HG02678 (cell line): Measurements from ENCODE around the gene ZNF507.

ENCODE experiments used
- ATAC-seq: cut with Tn5 transposase; IDR thresholded peaks from one replicate; pipeline ENCODE4 v1.9.1; 2021; ENCODE audit warnings: mild to moderate bottlenecking, moderate library complexity; ENCODE audit not compliant: unreplicated experiment

ZNF507 gene

GRCh38 chr19:32339423-32339822, 6.0 kb upstream of the ZNF507 start:
- no peak for ATAC-seq

DNA sequence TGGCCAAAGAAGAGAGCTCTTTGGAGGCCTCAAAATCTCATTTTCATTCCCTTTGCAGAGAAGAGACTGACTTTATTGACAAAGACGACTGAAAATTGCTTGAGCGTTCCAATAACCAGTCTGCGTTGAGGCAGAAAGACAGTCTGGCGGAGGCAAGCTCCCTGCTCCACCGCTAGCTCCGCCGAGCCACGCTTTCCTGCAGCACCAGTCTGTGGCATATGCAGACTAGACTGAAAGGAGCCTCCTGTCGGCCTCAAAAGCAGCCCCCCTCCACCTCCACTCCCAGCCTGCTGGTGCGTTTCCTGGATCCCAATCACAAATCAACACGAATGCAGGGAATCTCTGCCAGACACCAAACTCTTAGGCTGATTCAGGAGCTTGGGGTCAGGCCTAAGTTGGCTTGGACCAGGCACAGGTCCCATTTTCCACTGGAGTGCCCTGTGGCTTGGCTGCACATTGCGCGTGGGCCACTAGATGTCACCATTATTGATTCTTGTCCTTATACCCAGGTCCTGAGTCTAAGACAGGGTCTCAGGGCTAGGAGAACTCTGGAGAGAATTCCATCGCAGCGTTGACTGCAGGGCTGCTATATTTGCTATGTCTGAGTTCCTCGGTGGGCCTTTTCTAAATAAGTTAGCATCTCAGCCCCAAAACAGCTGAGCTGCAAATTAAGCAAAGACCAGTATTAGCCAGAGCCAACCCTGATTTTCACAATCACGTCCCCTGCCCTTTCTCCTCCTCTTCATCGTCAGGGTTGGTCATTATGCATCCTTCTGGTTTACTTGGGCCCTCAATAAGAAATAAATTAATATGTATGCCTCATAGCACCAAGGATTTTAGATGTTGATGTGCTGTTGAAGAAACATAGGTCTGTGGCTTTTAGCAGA, 5.2 kb upstream of the ZNF507 start:
- ATAC-seq: peak; percentile 61

DNA sequence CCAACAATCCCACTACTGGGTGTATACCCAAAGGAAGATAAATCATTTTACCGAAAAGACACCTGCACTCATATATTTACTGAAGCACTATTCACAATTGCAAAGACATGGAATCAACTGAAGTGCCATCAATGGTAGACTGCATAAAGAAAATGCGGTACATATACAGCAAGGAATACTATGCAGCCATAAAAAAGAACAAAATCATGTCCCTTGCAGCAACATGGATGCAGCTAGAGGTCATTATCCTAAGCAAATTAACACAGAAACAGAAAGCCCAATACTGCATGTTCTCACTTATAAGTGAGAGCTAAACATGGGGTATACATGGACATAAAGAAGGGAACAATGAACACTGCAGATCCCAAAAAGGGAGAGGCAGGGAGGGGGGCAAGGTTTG, 2.7 kb upstream of the ZNF507 start:
- ATAC-seq: no peak

- ATAC-seq: no peak
These were observed 1.7 kb upstream of the ZNF507 start for GRCh38 chr19:32343550-32344262.

- ATAC-seq: no peak
These were observed 1.5 kb downstream of the ZNF507 start for GRCh38 chr19:32346901-32347300.

DNA sequence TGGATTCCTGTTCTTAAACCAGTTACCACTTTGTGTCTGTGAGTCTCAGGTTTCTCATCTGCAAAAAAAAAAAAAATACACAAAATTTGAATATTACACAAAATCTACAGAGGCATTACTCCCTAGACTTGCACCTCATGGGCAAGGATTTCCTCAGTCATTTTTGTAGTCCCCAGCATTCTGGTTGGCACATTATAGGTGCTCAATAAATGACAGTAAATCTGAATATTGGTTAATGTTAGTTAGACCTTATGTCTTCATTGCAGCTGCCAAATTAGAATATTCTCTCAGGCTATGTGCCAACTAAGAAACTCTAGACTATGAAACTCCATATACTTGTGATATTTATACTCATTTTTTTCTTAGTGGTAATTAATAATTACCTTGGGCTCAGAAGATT, 2.2 kb downstream of the ZNF507 start:
- ATAC-seq: no peak

- ATAC-seq: no peak
These were observed 3.6 kb downstream of the ZNF507 start for GRCh38 chr19:32349051-32349450.

GRCh38 chr19:32349724-32350470, 4.5 kb downstream of the ZNF507 start:
- ATAC-seq: no peak

DNA sequence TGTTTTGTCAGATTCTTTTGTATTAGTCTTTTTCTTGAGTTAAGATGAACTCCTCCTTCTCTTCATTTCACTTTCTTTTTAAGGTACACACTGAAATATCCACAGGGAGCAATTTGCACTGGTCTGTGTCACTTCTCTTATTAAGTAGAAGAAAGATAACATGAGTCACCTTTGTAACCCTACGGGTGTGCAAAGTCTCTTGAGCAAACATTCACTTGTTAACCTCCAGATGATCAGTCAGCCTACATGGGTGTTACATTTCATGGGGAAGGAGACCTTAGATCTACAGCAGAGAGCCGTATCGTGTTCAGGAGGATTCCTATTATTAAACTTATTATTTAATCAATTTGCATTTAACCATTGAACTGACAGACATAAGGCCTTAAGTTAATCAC, 5.1 kb downstream of the ZNF507 start:
- no peak for ATAC-seq

GRCh38 chr19:32350987-32351348, 5.6 kb downstream of the ZNF507 start:
- no peak for ATAC-seq

GRCh38 chr19:32352241-32352630, 6.8 kb downstream of the ZNF507 start:
- no peak for ATAC-seq

DNA sequence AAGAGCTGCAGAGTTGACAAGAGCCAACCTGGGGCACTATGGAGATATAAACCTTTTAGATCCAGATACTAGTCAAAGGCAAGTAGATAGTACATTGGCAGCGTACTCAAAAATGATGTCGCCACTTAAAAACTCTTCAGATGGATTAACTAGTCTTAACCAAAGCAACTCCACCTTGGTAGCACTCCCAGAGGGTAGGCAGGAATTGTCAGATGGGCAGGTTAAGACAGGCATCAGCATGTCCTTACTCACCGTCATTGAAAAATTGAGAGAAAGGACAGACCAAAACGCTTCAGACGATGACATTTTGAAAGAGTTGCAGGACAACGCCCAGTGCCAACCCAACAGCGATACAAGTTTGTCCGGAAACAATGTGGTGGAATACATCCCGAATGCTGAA, 8.9 kb downstream of the ZNF507 start:
- no peak for ATAC-seq

DNA sequence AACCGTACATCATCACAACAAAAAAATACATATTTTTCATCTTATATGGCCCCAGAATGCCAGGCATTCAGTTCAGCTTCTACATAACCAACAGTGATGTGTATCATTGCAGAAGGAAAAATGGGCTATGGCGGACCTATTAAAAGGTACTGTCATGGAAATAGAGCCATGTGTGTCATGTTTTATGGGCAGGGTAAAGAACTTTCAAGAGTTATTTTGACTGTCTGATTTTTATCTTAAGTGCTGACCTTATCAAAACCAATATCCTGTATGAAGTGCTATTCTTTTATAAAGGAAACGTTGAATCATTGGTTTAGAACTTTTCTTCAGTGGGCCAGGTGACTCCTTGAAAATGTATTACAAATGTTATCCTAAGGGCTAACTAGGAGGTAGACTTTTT, 9.9 kb downstream of the ZNF507 start:
- ATAC-seq: no peak

GRCh38 chr19:32357720-32358119, 12.3 kb downstream of the ZNF507 start:
- no peak for ATAC-seq

DNA sequence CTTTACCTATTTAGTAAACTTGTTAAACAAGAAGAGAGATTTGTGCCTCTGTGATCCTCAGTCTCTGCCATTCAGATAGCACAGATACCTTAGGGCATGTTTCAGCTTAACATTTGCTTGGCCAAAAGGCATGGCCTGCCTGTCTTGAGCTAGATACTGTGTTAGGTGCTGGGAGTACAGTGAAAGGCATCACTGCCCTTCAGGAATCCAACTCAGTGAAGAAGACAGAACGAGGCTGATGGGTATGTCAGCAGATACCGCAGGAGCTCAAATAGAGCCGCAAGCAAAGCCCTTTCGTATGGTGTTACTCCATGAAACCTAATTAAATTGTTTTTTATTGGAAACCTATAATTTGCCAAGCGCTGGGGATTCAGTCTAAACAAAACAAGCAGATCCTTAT, 12.9 kb downstream of the ZNF507 start:
- no peak for ATAC-seq

DNA sequence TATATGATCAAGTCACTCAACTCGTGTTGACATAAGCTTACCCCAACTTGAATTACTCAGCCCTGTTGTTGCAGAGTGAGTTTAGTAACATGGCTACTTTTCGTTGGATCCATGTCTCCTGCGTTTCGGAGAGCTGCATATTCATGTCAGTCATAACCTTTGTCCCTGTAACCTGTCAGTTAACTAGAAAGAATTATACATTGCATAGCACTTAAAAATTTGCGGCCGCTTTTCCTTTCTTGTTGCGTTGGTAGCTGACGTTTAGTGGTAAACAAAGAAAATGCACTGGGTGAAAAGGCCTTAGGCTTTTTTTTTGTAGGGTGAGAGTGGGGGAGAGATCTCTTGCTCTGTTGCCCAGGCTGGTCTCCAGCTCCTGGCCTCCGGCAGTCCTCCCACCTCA, 14.2 kb downstream of the ZNF507 start:
- ATAC-seq: no peak

- no peak for ATAC-seq
These were observed 16.3 kb downstream of the ZNF507 start for GRCh38 chr19:32361574-32362317.

- ATAC-seq: no peak
These were observed 16.9 kb downstream of the ZNF507 start for GRCh38 chr19:32362318-32362691.

- no peak for ATAC-seq
These were observed 17.8 kb downstream of the ZNF507 start for GRCh38 chr19:32363175-32363574.

- ATAC-seq: no peak
These were observed 18.2 kb downstream of the ZNF507 start for GRCh38 chr19:32363632-32364031.

GRCh38 chr19:32364040-32364439, 18.6 kb downstream of the ZNF507 start:
- ATAC-seq: no peak
